HepG2 (cell line): ENCODE results near the gene PCDH10. TPM values are rescaled to one million over a fixed set of nuclear protein-coding genes. Genes with fewer than 3 reads are reported as not detected.

Experiments used
- ATAC-seq: fragments of 200-7000 bp; cut with Tn5 transposase; 3 replicates; pipeline ENCODE4 v1.9.1; 2020; ENCODE audit warnings: mild to moderate bottlenecking, moderate library complexity
- BruUV-seq: library from RNA; stranded (reverse); fragments of 400-500 nt; replicated peaks from 2 replicates; lab custom pipeline; 2021; lab: Mats Ljungman, UMichigan
- CTCF ChIA-PET: fragments of 300-600 bp; formaldehyde crosslinking; extraction: SDS; loops from one replicate; lab custom pipeline; 2021; ENCODE audit warnings: low total read pairs, inconsistent platforms, low intra/inter-chr PET ratio; lab: Yijun Ruan, JAX
- POLR2A ChIA-PET: fragments of 350-600 bp; sonication (Branson Sonifier 250); formaldehyde crosslinking; loops from one replicate; lab custom pipeline; 2020; ENCODE audit warnings: antibody characterized with exemption, inconsistent platforms; lab: Yijun Ruan, JAX
- DNase-seq: peaks from one replicate; pipeline ENCODE4 v3.0.0-alpha.2; 2015; ENCODE audit warnings: low spot score
- FAIRE-seq: peaks from 3 replicates; lab custom pipeline; 2011; peaks lifted over from hg19 to GRCh38; lab: Jason Lieb, UNC
- H2AFZ ChIP-seq: one replicate; pipeline ENCODE4 v1.6.1; 2011; ENCODE audit warnings: low read length, inconsistent platforms
- H3K27ac ChIP-seq: fragments of 300-600 bp; 3 replicates; pipeline ENCODE4 v1.8.0; 2011; ENCODE audit warnings: mixed run types, mild to moderate bottlenecking, mixed read lengths, low read length, inconsistent platforms; ENCODE audit not compliant: insufficient read depth; ENCODE audit errors: extremely low read length
- H3K27me3 ChIP-seq, 2 experiments: fragments of 200-600 bp in 1 of 2; 2 replicates in 1 of 2; 3 replicates in 1 of 2; pipeline versions ENCODE4 v1.6.0 to v1.8.0; 2011; ENCODE audit warnings: low read length in 2 of 2, mild to moderate bottlenecking in 2 of 2, moderate library complexity in 2 of 2, inconsistent platforms in 1 of 2; ENCODE audit not compliant: insufficient read depth in 2 of 2, control insufficient read depth in 1 of 2
- H3K36me3 ChIP-seq, 2 experiments: fragments of 200-600 bp in 1 of 2; replicated peaks in 1 of 2; 2 replicates in 1 of 2; 3 replicates in 1 of 2; pipeline versions ENCODE4 v1.5.1 to v1.8.0; 2011; ENCODE audit warnings: low read length in 2 of 2, inconsistent platforms in 1 of 2; ENCODE audit not compliant: insufficient read depth in 2 of 2, control insufficient read depth in 1 of 2
- H3K4me1 ChIP-seq: 2 replicates; pipeline ENCODE4 v1.5.1; 2012; ENCODE audit warnings: low read length, inconsistent platforms; ENCODE audit not compliant: insufficient read depth
- H3K4me2 ChIP-seq: 2 replicates; pipeline ENCODE4 v1.6.0; 2011; ENCODE audit warnings: low read depth, low read length, inconsistent platforms
- H3K4me3 ChIP-seq, 3 experiments: fragments of 200-600 bp in 1 of 3; sonication (generic), shearing (Covaris generic) in 1 of 3; replicated peaks in 1 of 3; 2 replicates each; pipeline ENCODE4 v1.5.1; 2011 to 2016; ENCODE audit warnings: low read length in 3 of 3, inconsistent platforms in 2 of 3, low read depth in 2 of 3, mild to moderate bottlenecking in 2 of 3, control low read depth in 1 of 3, mixed read lengths in 1 of 3; ENCODE audit not compliant: insufficient read depth in 1 of 3
- H3K79me2 ChIP-seq: one replicate; pipeline ENCODE4 v1.6.1; 2011; ENCODE audit warnings: low read length, inconsistent platforms; ENCODE audit not compliant: insufficient read depth
- H3K9ac ChIP-seq: 2 replicates; pipeline ENCODE4 v1.6.0; 2011; ENCODE audit warnings: mild to moderate bottlenecking, low read depth, low read length, inconsistent platforms; ENCODE audit not compliant: insufficient read depth
- H3K9me3 ChIP-seq: 2 replicates; pipeline ENCODE4 v1.5.1; 2012; ENCODE audit warnings: mild to moderate bottlenecking, low read length
- H4K20me1 ChIP-seq: 2 replicates; pipeline ENCODE4 v1.6.0; 2011; ENCODE audit warnings: inconsistent platforms, mild to moderate bottlenecking, low read length, moderate library complexity; ENCODE audit not compliant: insufficient read depth
- ATRX ChIP-seq: sonication (generic); formaldehyde crosslinking; IDR thresholded peaks from 2 replicates; pipeline ENCODE4 v1.4.0; 2020; ENCODE audit warnings: missing genetic modification reagents, borderline replicate concordance
- FOSL2 ChIP-seq: sonication (generic); formaldehyde crosslinking; IDR thresholded peaks from 2 replicates; pipeline ENCODE4 v1.4.0; 2020; ENCODE audit warnings: missing genetic modification reagents
- RCOR2 ChIP-seq: IDR thresholded peaks from 2 replicates; pipeline ENCODE4 v1.6.1; 2016; ENCODE audit warnings: missing biosample characterization, missing genetic modification reagents
- RFX5 ChIP-seq: IDR thresholded peaks from 2 replicates; pipeline ENCODE4 v1.6.1; 2011; ENCODE audit warnings: low read depth, low read length, improper control_type of control experiment
- ZNF232 ChIP-seq: sonication (generic); formaldehyde crosslinking; IDR thresholded peaks from 2 replicates; pipeline ENCODE4 v1.4.0; 2020; ENCODE audit warnings: missing genetic modification reagents, borderline replicate concordance
- ZNF446 ChIP-seq: sonication (generic); formaldehyde crosslinking; IDR thresholded peaks from 2 replicates; pipeline ENCODE4 v1.5.0; 2020; ENCODE audit warnings: mild to moderate bottlenecking, missing genetic modification reagents
- WGBS: methylation state at CpG from one replicate; pipeline ENCODE4 v1.1.6; 2017; ENCODE audit warnings: low lambda C conversion rate; 5-methylcytosine and 5-hydroxymethylcytosine counted together
- in situ Hi-C: cut with HindIII; loops from 2 replicates; pipeline ENCODE4 v1.10.0; 2017; ENCODE audit warnings: low pct_unique_long_range_greater_than_20kb; ENCODE audit not compliant: extremely low pct_ligation_motif_present
- intact Hi-C: fragments of 100-400 bp; cut with micrococcal nuclease; formaldehyde crosslinking; loops from one replicate; pipeline ENCODE4 v1.10.0; 2022; ENCODE audit not compliant: unreplicated experiment
- polyA plus RNA-seq, 8 experiments: library from polyadenylated mRNA; depleted of rRNA in 3 of 8; stranded (reverse) in 7 of 8; unstranded in 1 of 8; fragments of >200 nt; fragmentation: Illumina TruSeq in 4 of 8; extraction: Trizol in 4 of 8; gene quantifications; 2 replicates each; pipeline versions ENCODE4 v1.2.1 to v1.2.3, GENCODE V29; 2011 to 2016; ENCODE audit warnings: low read depth in 4 of 8, missing spikeins in 1 of 8, mixed read lengths in 1 of 8; ENCODE audit not compliant: insufficient read depth in 1 of 8
- total RNA-seq, 5 experiments: library from RNA; depleted of rRNA; stranded (reverse); fragments of >200 nt; fragmentation: Illumina TruSeq; extraction: Trizol; gene quantifications; 2 replicates each; pipeline ENCODE4 v1.2.3, GENCODE V29; 2016; ENCODE audit warnings: low read depth in 1 of 5
- TF ChIP-seq, protein P1 (sequence below): IDR thresholded peaks from 2 replicates; pipeline ENCODE4 v1.4.0; 2020; ENCODE audit warnings: mild to moderate bottlenecking, missing genetic modification reagents
- TF ChIP-seq, protein P2 (sequence below): fragments of 450-650 bp; IDR thresholded peaks from 2 replicates; pipeline ENCODE4 v1.6.1; 2017; ENCODE audit warnings: mild to moderate bottlenecking
- TF ChIP-seq, protein P3 (sequence below): sonication (generic); formaldehyde crosslinking; IDR thresholded peaks from 2 replicates; pipeline ENCODE4 v1.4.0; 2020; ENCODE audit warnings: missing genetic modification reagents
- TF ChIP-seq, protein P4 (sequence below): sonication (generic); formaldehyde crosslinking; IDR thresholded peaks from 2 replicates; pipeline ENCODE4 v1.4.0; 2020; ENCODE audit warnings: mild to moderate bottlenecking, low read depth, missing genetic modification reagents

Gene PCDH10
- total and polyA plus RNA-seq, 2 of the 13 experiments (the other 11 are each of a cell fraction or from before 2014, with no cell fraction given): not detected

DNA sequence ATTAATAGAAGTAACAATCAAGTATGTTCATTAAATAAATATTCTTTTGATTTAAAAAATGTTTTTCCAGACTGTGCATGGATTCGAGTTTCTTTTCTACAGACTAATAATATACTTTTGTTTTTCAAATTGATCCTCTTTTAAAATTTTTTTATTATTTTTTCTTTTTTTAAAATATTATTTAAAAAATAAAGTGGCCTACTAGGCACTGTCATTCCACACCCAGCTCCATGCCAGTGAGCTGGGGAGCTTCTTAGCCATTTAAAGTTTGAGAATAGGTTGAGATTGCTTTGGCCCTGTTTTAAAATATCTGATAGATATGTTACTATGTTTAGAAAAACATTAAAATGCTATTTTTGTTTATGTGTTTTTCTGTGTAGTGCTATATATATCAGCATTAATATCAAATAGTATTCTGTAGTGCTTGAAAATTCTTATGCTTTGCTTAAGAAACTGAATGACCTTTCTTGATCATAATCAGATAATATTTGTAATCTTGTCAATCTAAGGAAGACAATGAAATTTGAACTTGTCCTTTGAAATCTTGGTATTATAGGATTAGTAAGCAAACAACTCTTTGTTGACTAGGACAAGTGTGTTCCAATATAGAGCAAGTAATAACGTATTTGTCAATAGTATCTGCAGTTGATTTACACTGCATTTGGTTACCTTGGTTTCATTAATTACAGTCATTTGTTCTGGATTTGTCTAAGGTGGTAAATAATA is 12.6 kb downstream of the PCDH10 start:
- Histone ChIP-seq H4K20me1 (no peaks in the 10 kb centered on the region), H3K79me2 (no peaks in the 10 kb centered on the region), H3K4me2 (no peak overlapping the region), H3K9ac (no peak overlapping the region), H3K4me3 (no peak overlapping the region), H3K27ac (no peak overlapping the region), H3K36me3 (no peaks in the 10 kb centered on the region), H3K4me1 (no peaks in the 10 kb centered on the region), H2AFZ (no peak overlapping the region), H3K27me3 (no peaks in the 10 kb centered on the region), H3K9me3 (no peaks in the 10 kb centered on the region)
- ATAC-seq (no peak), FAIRE-seq (no peak), DNase-seq (no peak)
- CTCF ChIA-PET: no interaction called here
- intact Hi-C loops (no loop called here), in situ Hi-C loops (no loop called here)
- BruUV-seq: no TSS peak
- POLR2A ChIA-PET: no interaction called here
- 2% methylated on average over 2 of the region's 2 CpGs for WGBS
- TF ChIP-seq, protein P1, sequence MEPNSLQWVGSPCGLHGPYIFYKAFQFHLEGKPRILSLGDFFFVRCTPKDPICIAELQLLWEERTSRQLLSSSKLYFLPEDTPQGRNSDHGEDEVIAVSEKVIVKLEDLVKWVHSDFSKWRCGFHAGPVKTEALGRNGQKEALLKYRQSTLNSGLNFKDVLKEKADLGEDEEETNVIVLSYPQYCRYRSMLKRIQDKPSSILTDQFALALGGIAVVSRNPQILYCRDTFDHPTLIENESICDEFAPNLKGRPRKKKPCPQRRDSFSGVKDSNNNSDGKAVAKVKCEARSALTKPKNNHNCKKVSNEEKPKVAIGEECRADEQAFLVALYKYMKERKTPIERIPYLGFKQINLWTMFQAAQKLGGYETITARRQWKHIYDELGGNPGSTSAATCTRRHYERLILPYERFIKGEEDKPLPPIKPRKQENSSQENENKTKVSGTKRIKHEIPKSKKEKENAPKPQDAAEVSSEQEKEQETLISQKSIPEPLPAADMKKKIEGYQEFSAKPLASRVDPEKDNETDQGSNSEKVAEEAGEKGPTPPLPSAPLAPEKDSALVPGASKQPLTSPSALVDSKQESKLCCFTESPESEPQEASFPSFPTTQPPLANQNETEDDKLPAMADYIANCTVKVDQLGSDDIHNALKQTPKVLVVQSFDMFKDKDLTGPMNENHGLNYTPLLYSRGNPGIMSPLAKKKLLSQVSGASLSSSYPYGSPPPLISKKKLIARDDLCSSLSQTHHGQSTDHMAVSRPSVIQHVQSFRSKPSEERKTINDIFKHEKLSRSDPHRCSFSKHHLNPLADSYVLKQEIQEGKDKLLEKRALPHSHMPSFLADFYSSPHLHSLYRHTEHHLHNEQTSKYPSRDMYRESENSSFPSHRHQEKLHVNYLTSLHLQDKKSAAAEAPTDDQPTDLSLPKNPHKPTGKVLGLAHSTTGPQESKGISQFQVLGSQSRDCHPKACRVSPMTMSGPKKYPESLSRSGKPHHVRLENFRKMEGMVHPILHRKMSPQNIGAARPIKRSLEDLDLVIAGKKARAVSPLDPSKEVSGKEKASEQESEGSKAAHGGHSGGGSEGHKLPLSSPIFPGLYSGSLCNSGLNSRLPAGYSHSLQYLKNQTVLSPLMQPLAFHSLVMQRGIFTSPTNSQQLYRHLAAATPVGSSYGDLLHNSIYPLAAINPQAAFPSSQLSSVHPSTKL (CRISPR knock-in tag): no peak
- TF ChIP-seq RFX5 (no peak), ZNF446 (CRISPR knock-in tag) (no peak), RCOR2 (CRISPR knock-in tag) (no peak), FOSL2 (CRISPR knock-in tag) (no peak), ZNF232 (CRISPR knock-in tag) (no peak), ATRX (CRISPR knock-in tag) (no peak)
- TF ChIP-seq, protein P2, sequence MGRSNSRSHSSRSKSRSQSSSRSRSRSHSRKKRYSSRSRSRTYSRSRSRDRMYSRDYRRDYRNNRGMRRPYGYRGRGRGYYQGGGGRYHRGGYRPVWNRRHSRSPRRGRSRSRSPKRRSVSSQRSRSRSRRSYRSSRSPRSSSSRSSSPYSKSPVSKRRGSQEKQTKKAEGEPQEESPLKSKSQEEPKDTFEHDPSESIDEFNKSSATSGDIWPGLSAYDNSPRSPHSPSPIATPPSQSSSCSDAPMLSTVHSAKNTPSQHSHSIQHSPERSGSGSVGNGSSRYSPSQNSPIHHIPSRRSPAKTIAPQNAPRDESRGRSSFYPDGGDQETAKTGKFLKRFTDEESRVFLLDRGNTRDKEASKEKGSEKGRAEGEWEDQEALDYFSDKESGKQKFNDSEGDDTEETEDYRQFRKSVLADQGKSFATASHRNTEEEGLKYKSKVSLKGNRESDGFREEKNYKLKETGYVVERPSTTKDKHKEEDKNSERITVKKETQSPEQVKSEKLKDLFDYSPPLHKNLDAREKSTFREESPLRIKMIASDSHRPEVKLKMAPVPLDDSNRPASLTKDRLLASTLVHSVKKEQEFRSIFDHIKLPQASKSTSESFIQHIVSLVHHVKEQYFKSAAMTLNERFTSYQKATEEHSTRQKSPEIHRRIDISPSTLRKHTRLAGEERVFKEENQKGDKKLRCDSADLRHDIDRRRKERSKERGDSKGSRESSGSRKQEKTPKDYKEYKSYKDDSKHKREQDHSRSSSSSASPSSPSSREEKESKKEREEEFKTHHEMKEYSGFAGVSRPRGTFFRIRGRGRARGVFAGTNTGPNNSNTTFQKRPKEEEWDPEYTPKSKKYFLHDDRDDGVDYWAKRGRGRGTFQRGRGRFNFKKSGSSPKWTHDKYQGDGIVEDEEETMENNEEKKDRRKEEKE: no peak
- TF ChIP-seq, protein P3, sequence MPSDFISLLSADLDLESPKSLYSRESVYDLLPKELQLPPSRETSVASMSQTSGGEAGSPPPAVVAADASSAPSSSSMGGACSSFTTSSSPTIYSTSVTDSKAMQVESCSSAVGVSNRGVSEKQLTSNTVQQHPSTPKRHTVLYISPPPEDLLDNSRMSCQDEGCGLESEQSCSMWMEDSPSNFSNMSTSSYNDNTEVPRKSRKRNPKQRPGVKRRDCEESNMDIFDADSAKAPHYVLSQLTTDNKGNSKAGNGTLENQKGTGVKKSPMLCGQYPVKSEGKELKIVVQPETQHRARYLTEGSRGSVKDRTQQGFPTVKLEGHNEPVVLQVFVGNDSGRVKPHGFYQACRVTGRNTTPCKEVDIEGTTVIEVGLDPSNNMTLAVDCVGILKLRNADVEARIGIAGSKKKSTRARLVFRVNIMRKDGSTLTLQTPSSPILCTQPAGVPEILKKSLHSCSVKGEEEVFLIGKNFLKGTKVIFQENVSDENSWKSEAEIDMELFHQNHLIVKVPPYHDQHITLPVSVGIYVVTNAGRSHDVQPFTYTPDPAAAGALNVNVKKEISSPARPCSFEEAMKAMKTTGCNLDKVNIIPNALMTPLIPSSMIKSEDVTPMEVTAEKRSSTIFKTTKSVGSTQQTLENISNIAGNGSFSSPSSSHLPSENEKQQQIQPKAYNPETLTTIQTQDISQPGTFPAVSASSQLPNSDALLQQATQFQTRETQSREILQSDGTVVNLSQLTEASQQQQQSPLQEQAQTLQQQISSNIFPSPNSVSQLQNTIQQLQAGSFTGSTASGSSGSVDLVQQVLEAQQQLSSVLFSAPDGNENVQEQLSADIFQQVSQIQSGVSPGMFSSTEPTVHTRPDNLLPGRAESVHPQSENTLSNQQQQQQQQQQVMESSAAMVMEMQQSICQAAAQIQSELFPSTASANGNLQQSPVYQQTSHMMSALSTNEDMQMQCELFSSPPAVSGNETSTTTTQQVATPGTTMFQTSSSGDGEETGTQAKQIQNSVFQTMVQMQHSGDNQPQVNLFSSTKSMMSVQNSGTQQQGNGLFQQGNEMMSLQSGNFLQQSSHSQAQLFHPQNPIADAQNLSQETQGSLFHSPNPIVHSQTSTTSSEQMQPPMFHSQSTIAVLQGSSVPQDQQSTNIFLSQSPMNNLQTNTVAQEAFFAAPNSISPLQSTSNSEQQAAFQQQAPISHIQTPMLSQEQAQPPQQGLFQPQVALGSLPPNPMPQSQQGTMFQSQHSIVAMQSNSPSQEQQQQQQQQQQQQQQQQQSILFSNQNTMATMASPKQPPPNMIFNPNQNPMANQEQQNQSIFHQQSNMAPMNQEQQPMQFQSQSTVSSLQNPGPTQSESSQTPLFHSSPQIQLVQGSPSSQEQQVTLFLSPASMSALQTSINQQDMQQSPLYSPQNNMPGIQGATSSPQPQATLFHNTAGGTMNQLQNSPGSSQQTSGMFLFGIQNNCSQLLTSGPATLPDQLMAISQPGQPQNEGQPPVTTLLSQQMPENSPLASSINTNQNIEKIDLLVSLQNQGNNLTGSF (CRISPR knock-in tag): no peak
- TF ChIP-seq, protein P4, sequence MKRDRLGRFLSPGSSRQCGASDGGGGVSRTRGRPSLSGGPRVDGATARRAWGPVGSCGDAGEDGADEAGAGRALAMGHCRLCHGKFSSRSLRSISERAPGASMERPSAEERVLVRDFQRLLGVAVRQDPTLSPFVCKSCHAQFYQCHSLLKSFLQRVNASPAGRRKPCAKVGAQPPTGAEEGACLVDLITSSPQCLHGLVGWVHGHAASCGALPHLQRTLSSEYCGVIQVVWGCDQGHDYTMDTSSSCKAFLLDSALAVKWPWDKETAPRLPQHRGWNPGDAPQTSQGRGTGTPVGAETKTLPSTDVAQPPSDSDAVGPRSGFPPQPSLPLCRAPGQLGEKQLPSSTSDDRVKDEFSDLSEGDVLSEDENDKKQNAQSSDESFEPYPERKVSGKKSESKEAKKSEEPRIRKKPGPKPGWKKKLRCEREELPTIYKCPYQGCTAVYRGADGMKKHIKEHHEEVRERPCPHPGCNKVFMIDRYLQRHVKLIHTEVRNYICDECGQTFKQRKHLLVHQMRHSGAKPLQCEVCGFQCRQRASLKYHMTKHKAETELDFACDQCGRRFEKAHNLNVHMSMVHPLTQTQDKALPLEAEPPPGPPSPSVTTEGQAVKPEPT (CRISPR knock-in tag): no peak
